Endothelial cell of umbilical vein (primary cell): ENCODE data around the gene GUCD1. TPM values are rescaled to one million over a fixed set of nuclear protein-coding genes. Genes with fewer than 3 reads are reported as not detected.

Experiments
- BruUV-seq: library from RNA; stranded (reverse); fragments of 400-500 nt; replicated peaks from 2 replicates; lab custom pipeline; 2021; lab: Mats Ljungman, UMichigan
- CTCF ChIA-PET: fragments of 300-600, 350-600 bp; sonication (Branson Sonifier 250); formaldehyde crosslinking; loops from one replicate; lab custom pipeline; 2021; ENCODE audit warnings: antibody characterized with exemption, inconsistent platforms; lab: Charles Lee
- POLR2A ChIA-PET: fragments of 300-600, 350-600 bp; sonication (Branson Sonifier 250); formaldehyde crosslinking; loops from one replicate; lab custom pipeline; 2021; ENCODE audit warnings: antibody characterized with exemption, inconsistent platforms; lab: Charles Lee
- DNase-seq: peaks from one replicate; pipeline ENCODE4 v3.0.0-alpha.2; 2011; ENCODE audit warnings: low read depth, low spot score
- FAIRE-seq: peaks from 2 replicates; lab custom pipeline; 2011; peaks lifted over from hg19 to GRCh38; lab: Jason Lieb, UNC
- H2AFZ ChIP-seq: 2 replicates; pipeline ENCODE4 v1.6.0; 2012; ENCODE audit warnings: low read depth, low read length, control low read depth, inconsistent platforms
- H3K27ac ChIP-seq: 2 replicates; pipeline ENCODE4 v1.5.1; 2011; ENCODE audit warnings: low read depth, mild to moderate bottlenecking, control low read depth, low read length, moderate library complexity; ENCODE audit not compliant: insufficient read depth
- H3K27me3 ChIP-seq, 2 experiments: 2 replicates each; pipeline versions ENCODE4 v1.6.0 to v1.6.1; 2011; ENCODE audit warnings: low read length in 2 of 2, mixed read lengths in 1 of 2; ENCODE audit not compliant: control insufficient read depth in 2 of 2, insufficient read depth in 2 of 2
- H3K36me3 ChIP-seq, 2 experiments: 2 replicates in 1 of 2; 3 replicates in 1 of 2; pipeline ENCODE4 v1.5.1; 2011; ENCODE audit warnings: low read length in 2 of 2, mild to moderate bottlenecking in 1 of 2, moderate library complexity in 1 of 2; ENCODE audit not compliant: control insufficient read depth in 2 of 2, insufficient read depth in 2 of 2; ENCODE audit errors: extremely low read depth in 1 of 2
- H3K4me1 ChIP-seq: 3 replicates; pipeline ENCODE4 v1.5.1; 2011; ENCODE audit warnings: mild to moderate bottlenecking, low read length; ENCODE audit not compliant: control insufficient read depth, insufficient read depth; ENCODE audit errors: extremely low read depth
- H3K4me2 ChIP-seq: 2 replicates; pipeline ENCODE4 v1.6.1; 2011; ENCODE audit warnings: low read length, control low read depth, mixed read lengths; ENCODE audit not compliant: insufficient read depth
- H3K4me3 ChIP-seq, 3 experiments: fragments of 200-600 bp in 1 of 3; sonication (generic), shearing (Covaris generic) in 1 of 3; replicated peaks in 1 of 3; 2 replicates each; pipeline ENCODE4 v1.5.1; 2011 to 2016; ENCODE audit warnings: control low read depth in 3 of 3, low read length in 3 of 3, mild to moderate bottlenecking in 2 of 3, inconsistent platforms in 1 of 3, low read depth in 1 of 3, moderate library complexity in 1 of 3; ENCODE audit not compliant: insufficient read depth in 1 of 3
- H3K79me2 ChIP-seq: 2 replicates; pipeline ENCODE4 v1.6.0; 2012; ENCODE audit warnings: low read length, inconsistent platforms; ENCODE audit not compliant: control insufficient read depth, insufficient read depth
- H3K9ac ChIP-seq: replicated peaks from 2 replicates; pipeline ENCODE3; 2011; ENCODE audit warnings: low read length, control low read depth; ENCODE audit not compliant: insufficient read depth; ENCODE audit errors: extremely low read depth
- H3K9me1 ChIP-seq: replicated peaks from 3 replicates; pipeline ENCODE4 v1.6.0; 2011; ENCODE audit warnings: mild to moderate bottlenecking, low read length; ENCODE audit not compliant: control insufficient read depth, insufficient read depth; ENCODE audit errors: extremely low read depth
- H3K9me3 ChIP-seq: replicated peaks from 2 replicates; pipeline ENCODE4 v1.5.1; 2012; ENCODE audit warnings: low read length, inconsistent platforms; ENCODE audit not compliant: control insufficient read depth, insufficient read depth
- H4K20me1 ChIP-seq: replicated peaks from 2 replicates; pipeline ENCODE3; 2011; ENCODE audit warnings: mild to moderate bottlenecking, low read length; ENCODE audit not compliant: control insufficient read depth, insufficient read depth; ENCODE audit errors: extremely low read depth
- EZH2 ChIP-seq: IDR thresholded peaks from 2 replicates; pipeline ENCODE4 v1.6.1; 2012; ENCODE audit warnings: borderline replicate concordance, low read depth, mild to moderate bottlenecking, moderate library complexity, low read length, inconsistent platforms; ENCODE audit not compliant: severe bottlenecking
- FOS ChIP-seq: IDR thresholded peaks from 2 replicates; pipeline ENCODE4 v1.6.1; 2011; ENCODE audit warnings: mild to moderate bottlenecking, low read length, moderate library complexity, borderline replicate concordance; ENCODE audit not compliant: insufficient read depth
- GATA2 ChIP-seq: IDR thresholded peaks from 2 replicates; pipeline ENCODE4 v1.7.0; 2011; ENCODE audit warnings: low read depth, mild to moderate bottlenecking, moderate library complexity, mixed read lengths, low read length; ENCODE audit not compliant: insufficient read length, insufficient read depth
- JUN ChIP-seq: IDR thresholded peaks from 2 replicates; pipeline ENCODE4 v1.6.1; 2011; ENCODE audit warnings: borderline replicate concordance, low read depth; ENCODE audit not compliant: insufficient read length, insufficient read depth
- MYC ChIP-seq: IDR thresholded peaks from one replicate; pipeline ENCODE4 v1.6.1; 2011; ENCODE audit warnings: mild to moderate bottlenecking, low read depth, low read length
- POLR2A ChIP-seq: IDR thresholded peaks from 2 replicates; pipeline ENCODE4 v1.6.1; 2012; ENCODE audit warnings: low read depth, mild to moderate bottlenecking, control low read depth, low read length
- POLR2AphosphoS5 ChIP-seq: IDR thresholded peaks from 2 replicates; pipeline ENCODE4 v1.6.1; 2012; ENCODE audit warnings: low read depth, mild to moderate bottlenecking, control low read depth, low read length, moderate library complexity; ENCODE audit not compliant: insufficient read depth
- dilution Hi-C: fragments of 300-500 bp; cut with MboI; formaldehyde crosslinking; loops from one replicate; pipeline ENCODE4 v1.15.0; 2019; ENCODE audit warnings: low sequenced_read_pairs; ENCODE audit not compliant: extremely low pct_ligation_motif_present
- intact Hi-C: fragments of 100-400 bp; cut with micrococcal nuclease; formaldehyde crosslinking; loops from one replicate; pipeline ENCODE4 v1.10.0; 2022
- polyA plus RNA-seq, 4 experiments: library from polyadenylated mRNA; depleted of rRNA in 3 of 4; stranded (reverse) in 3 of 4; unstranded in 1 of 4; fragments of >200 nt; gene quantifications; 2 replicates each; pipeline versions ENCODE4 v1.2.1 to v1.2.3, GENCODE V29; 2011 to 2012; ENCODE audit warnings: missing spikeins in 1 of 4
- total RNA-seq: library from RNA; stranded (reverse); gene quantifications from 2 replicates; pipeline ENCODE4 v1.2.3, GENCODE V29; 2021
- TF ChIP-seq, protein P1 (sequence below), 2 donors: IDR thresholded peaks; 1 replicate in 1 of 2; 2 replicates in 1 of 2; pipeline ENCODE4 v1.5.1; 2011; ENCODE audit warnings: low read length in 2 of 2, mild to moderate bottlenecking in 2 of 2, moderate library complexity in 2 of 2, control low read depth in 1 of 2, inconsistent platforms in 1 of 2, low read depth in 1 of 2; ENCODE audit not compliant: insufficient read depth in 1 of 2; ENCODE audit errors: extremely low read depth in 1 of 2
- TF ChIP-seq, protein P2 (sequence below): IDR thresholded peaks from 2 replicates; pipeline ENCODE4 v1.6.1; 2011; ENCODE audit not compliant: insufficient read depth, insufficient read length

The GUCD1 gene
- total and polyA plus RNA-seq, 2 donors (not counting 3 experiments of a cell fraction or from before 2014, with no cell fraction given) = 116 to 138 TPM

DNA sequence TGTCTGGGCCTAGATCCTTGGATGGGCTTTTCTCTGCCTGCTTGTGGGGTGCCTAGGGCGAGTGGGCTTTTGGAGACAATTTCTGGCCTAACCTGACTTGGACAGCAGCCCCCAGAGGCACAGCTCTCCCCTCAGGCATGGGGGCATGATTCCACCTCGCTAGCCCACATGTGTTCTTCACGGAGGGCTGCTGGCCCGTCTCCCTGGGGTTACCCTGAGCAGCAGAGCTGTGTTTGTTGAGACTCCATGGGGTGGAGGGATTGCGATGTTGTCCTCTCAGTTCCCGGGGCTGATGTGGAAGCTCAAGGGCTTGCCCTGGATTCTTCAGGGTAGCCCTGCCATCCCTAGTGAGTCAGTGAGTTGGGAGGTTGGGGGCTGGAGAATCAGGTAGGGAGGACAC lies 40.3 kb upstream of the GUCD1 start:
- CTCF ChIA-PET = no interaction called here
- Histone ChIP-seq H3K4me3 (no peak overlapping the region), H3K27me3 (no peaks in the 10 kb centered on the region), H3K4me1 (peaks cover 7% of the 10 kb centered on the region), H2AFZ (no peak overlapping the region), H3K9me3 (no peaks in the 10 kb centered on the region), H3K36me3 (no peaks in the 10 kb centered on the region), H3K9me1 (no peaks in the 10 kb centered on the region), H3K79me2 (no peaks in the 10 kb centered on the region), H4K20me1 (no peaks in the 10 kb centered on the region), H3K4me2 (no peak overlapping the region), H3K27ac (no peak overlapping the region), H3K9ac (no peak overlapping the region)
- POLR2A ChIA-PET = no interaction called here
- DNase-seq (no peak), FAIRE-seq (no peak)
- no TSS peak for BruUV-seq
- intact Hi-C loops (no loop called here), dilution Hi-C loops (no loop called here)
- TF ChIP-seq MYC = no peak
- TF ChIP-seq, protein P1, sequence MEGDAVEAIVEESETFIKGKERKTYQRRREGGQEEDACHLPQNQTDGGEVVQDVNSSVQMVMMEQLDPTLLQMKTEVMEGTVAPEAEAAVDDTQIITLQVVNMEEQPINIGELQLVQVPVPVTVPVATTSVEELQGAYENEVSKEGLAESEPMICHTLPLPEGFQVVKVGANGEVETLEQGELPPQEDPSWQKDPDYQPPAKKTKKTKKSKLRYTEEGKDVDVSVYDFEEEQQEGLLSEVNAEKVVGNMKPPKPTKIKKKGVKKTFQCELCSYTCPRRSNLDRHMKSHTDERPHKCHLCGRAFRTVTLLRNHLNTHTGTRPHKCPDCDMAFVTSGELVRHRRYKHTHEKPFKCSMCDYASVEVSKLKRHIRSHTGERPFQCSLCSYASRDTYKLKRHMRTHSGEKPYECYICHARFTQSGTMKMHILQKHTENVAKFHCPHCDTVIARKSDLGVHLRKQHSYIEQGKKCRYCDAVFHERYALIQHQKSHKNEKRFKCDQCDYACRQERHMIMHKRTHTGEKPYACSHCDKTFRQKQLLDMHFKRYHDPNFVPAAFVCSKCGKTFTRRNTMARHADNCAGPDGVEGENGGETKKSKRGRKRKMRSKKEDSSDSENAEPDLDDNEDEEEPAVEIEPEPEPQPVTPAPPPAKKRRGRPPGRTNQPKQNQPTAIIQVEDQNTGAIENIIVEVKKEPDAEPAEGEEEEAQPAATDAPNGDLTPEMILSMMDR (IDR thresholded peaks at IDR 0.05; ENCODE audit: extremely low read depth in 1 of 2, insufficient read depth in 1 of 2, low read depth in 1 of 2, low read length in 2 of 2) = no peak
- no peak for TF ChIP-seq EZH2
- no peak for TF ChIP-seq JUN
- no peak for TF ChIP-seq POLR2AphosphoS5
- TF ChIP-seq POLR2A = no peak
- TF ChIP-seq, protein P2, sequence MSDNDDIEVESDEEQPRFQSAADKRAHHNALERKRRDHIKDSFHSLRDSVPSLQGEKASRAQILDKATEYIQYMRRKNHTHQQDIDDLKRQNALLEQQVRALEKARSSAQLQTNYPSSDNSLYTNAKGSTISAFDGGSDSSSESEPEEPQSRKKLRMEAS = no peak
- TF ChIP-seq GATA2 = no peak
- TF ChIP-seq FOS = no peak
